NCI-H2196 (cell line): ENCODE data around the gene C1orf226.
"Not testable (repeated sequence)": the region's sequence is repeated elsewhere in the genome, so short reads cannot be mapped to it uniquely, and the experiment has no call there.

Source experiments
- DNase-seq: peaks from one replicate; lab custom pipeline; 2025; ENCODE audit not compliant: unreplicated experiment; lab: John Stamatoyannopoulos, UW

Gene C1orf226

DNA sequence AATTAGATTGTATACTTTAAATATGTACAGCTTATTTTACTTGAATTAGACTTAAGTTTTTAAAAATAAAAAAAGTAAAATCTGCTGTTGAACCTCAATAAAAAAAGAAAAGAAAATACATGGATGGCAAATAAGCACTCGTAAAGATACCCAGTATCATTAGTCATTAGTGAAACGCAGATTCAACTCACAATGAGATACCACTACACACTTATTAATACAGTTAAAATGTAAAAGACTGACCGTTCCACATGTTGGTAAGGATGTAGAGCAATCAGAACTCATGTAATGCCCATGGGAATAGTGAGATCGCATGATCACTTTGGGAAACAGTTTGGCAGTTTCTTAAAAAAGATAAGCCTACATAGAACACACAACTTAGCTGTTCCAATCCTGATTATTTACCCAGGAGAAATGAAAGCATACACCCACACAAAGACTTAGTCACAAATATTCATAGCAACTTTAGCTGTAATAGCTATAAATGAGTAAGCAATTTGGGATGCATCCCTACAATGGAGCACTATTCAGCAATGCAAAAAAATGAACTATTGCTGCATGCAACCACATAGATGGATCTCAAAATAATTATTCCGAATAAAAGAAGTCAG is 23.1 kb downstream of the C1orf226 start:
- DNase-seq, result no peak

DNA sequence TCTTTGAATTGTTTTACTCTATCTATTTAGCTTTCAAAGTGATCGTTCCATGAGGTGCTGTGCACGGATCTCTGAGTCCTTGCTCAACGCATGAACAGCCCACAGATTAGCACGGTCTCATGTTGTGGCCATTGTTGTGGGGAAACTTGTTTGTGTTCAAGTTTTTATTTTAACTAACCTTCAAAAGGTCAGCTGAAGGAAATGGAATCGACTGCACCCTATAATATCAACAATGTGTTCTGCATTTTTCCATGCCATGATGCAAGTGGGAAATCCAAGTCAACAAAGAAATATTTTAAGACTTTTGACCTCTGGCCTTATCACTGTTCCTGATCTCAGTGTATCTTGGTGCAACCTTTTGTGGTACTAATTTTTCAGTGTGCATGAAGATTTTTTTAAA is 24.3 kb downstream of the C1orf226 start:
- no peak for DNase-seq

DNA sequence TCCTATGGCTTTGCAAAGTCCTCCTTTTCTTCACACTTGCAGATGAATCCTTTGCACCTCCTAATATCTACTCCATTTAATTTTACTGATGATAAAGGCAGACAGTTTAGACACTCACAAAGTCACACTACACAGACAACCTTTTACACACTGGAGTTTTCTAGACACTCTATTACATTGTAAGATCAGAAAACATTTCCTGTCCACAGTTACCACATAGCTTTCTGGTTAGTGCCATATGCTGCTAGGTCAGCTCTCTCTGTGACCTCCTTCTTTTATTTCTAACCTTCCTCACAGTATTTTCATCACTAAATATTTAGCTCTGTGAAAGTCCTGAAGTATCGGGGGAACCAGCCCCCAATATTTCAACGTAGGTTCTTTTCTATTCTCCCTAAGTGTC is 25.3 kb downstream of the C1orf226 start:
- DNase-seq, result no peak

DNA sequence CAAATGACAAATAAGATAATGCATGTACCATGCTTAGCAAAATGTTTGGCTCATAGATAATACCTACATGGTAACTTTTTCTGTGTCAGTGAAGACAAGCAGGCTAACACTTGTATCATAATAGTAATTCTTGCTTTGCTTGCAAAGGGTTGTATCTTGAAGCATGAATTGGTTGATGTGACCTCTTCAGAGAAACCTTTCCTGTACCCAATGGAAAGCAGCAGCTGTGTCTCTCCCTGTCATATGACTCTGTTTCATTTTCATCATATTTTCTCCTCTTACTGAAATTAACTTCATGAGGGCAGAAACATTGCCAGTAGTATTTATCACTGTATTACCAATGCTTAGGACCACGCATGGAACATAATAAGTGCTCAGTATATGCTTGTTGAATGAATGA is 26.0 kb downstream of the C1orf226 start:
- DNase-seq, result no peak

DNA sequence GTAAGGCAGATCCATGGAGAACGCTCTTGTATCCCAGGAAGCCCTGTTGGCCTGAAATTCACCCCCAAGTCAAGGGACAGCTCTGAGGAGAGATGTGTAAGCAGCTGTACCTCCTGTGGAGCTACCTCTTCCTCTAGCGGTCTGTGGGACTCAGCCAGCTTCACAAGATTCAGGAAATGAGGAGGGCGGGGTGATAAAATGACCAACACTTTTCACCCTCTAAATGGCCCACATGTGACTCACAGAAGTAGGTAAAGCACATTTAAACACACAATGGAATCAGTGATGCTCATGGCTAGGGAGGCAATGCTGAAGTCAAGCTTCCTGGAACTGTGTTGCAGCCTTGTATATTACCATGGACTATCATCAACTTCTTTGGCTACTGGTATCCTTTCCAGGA is 30.5 kb downstream of the C1orf226 start, which contains the start of gene SH2D1B:
Gene SH2D1B, minus strand, starts transcription at position 135 of the 400 bp plus-strand sequence. Its CDS starts 120 bp downstream, at position 15.
- DNase-seq, result no peak

DNA sequence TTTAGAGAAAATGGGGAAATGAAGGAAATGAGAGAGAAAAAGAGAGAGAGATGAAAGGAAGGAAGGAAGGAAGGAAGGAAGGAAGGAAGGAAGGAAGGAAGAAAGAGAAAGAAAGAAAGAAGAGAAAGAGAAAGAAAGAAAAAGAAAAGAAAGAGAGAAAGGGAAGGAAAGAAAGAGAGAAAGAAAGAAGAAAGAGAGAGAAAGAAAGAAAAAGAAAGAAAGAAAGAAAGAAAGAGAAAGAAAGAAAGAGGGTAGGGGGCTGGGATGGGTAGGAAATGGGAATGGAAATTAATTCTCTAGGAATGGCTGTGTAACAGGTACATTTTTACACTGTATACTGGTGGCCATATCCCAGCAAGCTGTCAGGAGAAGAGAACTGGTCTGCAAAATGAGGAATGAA is 34.7 kb downstream of the C1orf226 start:
- DNase-seq, result no peak

DNA sequence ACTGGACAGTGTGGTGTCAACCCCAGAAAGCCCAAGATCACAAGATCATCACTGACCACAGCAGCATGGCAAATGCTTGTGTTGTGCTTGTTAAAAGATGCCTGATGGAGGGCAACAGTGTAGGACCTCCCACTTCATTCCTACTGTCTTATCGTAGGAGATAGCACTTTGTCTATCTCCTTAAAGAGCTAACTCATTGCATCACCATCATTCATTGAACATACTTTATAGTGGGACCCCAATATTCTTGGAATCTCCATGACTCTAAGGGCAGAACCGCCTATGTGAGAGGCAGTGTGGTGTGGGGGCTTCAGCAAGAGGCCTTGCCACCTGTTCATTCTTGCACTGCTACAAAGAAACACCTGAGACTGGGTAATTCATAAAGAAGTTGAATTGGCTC is 35.4 kb downstream of the C1orf226 start:
- no peak for DNase-seq

DNA sequence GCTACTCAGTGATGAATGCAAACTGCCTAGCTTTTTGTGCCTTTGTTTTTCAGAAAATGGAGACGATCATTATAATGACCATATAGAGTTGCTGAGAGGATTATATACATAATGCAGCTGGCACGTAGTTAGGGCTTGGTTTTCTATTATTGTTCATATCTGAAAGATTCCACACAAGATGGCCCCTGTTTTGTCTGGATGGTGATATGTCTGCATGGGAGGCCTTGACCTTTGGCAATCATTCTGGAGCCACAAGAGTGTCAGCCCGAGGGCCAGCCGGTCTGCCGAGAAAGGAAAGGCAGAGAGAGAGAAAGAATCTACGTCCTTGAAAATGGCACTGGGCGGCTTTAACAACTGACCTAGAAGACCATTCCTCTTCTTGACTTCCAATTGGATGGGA is 36.1 kb downstream of the C1orf226 start:
- DNase-seq, result no peak

DNA sequence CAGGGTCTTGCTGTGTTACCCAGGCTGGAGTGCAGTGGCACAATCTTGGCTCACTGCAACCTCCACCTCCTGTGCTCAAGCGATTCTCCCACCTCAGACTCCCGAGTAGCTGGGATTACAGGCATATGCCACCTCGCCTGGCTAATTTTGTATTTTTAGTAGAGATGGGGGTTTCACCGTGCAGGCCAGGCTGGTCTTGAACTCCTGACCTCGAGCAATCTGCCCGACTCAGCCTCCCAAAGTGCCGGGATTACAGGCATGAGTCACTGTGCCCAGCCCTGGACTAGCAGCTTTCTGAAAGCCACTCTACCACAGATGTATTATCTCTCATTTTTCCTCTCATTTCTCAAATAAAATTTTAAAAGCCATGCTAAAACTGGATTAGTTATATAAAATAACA is 37.1 kb downstream of the C1orf226 start:
- not testable (repeated sequence) for DNase-seq

DNA sequence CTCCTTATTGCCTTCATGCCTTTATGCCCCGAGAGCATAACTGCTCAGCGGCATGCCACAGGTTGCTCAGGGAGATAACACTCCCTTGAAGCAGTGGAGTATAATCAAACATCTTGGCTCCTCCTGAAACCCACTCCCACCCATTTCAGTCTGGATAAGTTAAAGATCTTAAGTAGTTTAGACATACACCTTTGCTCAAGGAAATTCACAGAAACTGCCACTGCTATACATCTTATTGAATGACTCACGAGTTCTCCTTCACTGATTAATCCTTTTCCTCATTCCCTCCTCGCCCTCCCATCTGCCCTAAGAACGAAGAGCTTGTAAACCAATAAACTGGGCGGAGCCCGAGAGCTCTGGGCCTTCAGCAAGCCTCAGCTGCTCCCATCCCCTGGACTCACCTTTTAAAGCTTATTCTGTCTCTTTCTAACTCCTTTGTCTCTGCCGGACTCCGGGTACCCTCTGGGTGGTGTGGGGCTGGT is 38.0 kb downstream of the C1orf226 start:
- not testable (repeated sequence) for DNase-seq

DNA sequence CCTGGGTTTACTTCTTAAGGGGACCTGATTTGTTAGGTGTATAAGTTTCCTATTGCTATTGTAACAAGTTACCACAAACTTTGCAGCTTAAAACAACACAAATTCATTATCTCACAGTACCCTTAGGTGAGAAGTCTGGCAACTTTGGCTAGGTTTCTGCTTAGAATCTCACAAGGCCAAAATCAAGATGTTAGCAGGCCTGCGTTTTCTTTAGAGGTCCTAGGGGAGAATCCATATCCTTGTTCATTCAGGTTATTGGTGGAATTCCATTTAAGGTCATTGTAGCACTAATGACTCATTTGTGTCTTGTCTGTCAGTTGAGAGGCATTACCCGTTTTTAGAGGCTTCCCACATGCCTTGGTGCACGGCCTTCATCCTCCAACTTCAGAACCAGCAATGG is 38.6 kb downstream of the C1orf226 start:
- DNase-seq, result no peak

DNA sequence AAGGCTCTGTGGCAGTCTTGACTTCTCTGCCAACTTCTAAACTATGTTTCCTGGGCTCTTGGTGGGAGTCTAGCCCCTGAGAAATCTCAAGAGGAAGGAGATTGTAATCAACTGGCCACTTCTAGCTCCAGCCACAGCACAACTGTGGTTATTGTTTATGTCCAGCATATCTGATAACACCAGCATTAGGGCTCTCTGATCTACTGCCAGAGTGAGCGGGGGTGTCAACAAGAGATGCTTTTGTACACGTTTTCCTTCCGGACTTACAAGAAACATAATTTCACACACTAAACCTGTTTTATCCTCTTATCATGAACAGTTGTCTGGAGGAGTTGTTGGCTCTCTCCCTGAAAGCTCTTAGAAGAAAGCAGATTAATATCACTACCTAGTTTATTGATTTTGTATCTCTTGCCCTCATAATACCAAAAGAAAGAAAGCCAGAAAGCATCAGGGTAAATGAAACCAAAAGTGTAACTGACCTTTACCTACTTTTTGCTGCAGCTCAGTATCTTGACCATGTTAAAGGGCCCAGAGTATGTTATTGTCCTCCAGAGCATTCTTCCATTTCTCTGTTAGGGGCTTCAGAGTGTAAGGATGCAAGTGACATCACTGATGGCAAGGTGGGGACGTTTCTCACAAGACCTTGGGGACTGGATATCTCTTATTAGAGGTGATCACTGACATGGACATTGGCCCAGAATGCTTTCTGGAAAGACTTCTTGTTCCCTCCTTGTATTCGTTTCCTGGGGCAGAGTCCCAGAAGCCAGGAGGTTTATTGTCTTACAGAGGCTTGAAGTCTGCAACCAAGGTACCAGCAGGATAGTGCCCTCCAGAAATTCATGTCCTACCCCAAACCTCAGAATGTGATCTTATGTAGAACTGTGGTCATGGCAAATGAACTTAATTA is 40.0 kb downstream of the C1orf226 start:
- peak; percentile 63 for DNase-seq

DNA sequence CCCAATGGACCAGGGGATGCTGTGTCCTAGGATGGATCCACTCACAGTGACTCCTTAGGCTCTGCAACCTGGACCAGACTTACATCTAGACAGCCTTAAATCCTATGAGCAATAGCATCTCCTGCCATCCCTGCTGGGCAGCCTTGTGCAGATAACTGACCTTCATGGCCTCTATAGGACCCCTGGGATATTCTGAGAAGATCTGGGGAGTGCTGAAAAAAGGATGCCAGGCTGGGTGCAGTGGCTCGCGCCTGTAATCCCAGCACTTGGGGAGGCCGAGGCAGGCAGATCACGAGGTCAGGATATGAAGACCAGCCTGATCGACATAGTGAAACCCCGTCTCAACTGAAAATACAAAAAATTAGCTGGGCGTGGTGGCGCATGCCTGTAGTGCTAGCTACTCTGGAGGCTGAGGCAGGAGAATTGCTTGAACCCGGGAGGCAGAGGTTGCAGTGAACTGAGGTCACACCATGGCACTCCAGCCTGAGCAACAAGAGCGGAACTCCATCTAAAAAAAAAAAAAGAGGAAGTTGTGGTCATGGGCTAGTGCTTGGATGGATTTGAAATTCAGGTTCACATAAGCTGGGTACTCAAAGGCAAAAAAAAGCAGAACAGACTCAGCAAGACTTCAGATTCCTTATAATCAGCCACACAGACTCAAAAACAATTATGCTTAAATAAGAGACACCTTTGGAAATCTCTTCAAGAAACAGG is 41.3 kb downstream of the C1orf226 start:
- no peak for DNase-seq

DNA sequence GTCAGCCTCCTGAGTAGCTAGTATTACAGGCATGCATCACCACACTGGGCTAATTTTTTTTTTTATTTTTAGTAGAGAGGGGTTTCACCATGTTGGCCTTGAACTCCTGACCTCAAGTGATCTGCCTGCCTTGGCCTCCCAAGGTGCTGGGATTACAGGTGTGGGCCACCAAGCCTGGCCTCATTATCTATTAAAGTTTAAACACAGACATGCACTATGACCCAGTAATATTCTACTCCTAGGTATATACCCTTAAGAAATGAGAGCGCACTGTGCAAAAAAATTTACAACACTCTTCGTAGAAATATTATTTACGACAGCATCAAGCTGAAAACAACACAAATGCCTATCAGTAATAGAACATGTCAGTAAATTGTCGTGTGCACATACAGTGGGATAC is 49.1 kb downstream of the C1orf226 start:
- no peak for DNase-seq

DNA sequence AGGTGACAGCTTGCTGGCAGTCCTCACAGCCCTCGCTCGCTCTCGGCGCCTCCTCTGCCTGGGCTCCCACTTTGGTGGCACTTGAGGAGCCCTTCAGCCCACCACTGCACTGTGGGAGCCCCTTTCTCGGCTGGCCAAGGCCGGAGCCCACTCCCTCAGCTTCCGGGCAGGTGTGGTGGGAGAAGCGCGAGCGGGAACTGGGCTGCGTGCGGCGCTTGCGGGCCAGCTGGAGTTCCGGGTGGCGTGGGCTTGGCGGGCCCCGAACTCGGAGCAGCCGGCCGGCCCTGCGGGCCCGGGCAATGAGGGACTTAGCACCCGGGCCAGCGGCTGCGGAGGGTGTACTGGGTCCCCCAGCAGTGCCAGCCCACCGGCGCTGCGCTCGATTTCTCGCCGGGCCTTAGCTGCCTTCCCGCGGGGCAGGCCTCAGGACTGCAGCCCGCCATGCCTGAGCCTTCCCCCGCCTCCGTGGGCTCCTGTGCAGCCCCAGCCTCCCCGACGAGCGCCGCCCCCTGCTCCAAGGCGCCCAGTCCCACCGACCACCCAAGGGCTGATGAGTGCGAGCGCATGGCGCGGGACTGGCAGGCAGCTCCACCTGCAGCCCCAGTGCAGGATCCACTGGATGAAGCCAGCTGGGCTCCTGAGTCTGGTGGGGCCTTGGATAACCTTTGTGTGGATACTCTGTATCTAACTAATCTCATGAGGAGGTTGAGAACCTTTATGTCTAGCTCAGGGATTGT is 51.6 kb downstream of the C1orf226 start:
- not testable (repeated sequence) for DNase-seq
